Islet of Langerhans (tissue), 1 donor: ENCODE results near the gene PLXNB2.

ENCODE experiments used
- FAIRE-seq: peaks from one replicate; lab custom pipeline; 2011; peaks lifted over from hg19 to GRCh38; lab: Jason Lieb, UNC

Gene PLXNB2

DNA sequence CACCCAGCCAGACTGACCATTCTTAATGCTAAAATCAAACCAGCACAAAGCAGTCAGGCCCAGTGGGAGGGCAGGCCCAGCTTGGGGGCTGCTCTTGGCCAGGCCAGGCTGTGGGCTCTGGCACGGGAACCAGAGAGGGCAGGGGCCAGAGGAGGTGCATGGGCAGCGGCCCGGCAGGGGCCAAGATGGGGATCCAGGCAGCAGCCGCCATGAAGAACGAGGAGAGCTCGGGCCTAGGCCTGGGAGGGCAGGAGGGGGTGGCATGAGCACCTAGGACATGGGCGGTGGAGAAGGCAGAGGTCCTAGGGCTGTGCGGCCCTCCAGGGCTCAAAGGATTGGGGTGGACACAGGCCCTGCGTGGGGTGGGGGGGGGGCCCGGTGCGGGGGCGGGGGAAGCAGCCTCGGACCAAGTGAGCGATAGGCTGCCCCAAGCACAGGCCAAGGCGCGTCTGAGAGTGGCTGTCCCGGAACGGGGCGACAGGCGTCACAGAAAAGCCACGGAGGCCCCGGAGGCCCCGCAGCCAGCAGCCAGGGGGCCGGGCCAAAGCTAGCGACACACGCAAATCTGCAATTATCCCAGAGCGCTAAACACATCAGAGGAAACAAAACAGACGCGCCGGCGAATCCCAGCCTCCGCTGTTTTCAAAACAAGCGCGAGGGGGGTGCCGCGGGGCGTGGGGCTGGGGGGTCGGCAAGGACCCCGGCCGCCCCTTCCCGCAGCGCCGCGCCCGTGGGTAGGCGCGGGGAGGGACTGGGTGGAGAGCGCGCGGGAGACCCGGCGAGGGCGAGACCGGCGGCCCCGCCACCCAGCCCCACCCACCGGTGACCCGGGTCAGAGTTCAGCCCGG, 8.3 kb downstream of the PLXNB2 start:
- FAIRE-seq: no peak

DNA sequence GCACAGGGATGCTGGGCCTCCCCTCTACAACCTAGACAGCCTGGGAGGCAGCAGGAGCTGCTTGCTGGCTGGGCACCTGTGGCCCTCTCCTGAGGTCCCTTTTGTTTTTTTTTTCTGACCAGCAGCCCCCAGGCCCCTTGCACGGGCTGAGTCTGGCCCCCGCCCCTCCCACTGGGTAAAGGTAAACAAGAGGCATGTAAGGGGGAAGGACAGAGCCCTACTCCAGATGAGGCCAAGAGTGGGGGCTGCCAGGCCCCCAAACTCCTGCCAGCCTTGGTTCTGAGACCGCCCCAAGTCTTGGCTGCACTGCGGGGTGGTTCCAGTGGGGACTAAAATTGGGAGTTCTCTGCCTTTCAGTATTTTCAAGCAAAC, 9.2 kb downstream of the PLXNB2 start:
- FAIRE-seq: no peak

DNA sequence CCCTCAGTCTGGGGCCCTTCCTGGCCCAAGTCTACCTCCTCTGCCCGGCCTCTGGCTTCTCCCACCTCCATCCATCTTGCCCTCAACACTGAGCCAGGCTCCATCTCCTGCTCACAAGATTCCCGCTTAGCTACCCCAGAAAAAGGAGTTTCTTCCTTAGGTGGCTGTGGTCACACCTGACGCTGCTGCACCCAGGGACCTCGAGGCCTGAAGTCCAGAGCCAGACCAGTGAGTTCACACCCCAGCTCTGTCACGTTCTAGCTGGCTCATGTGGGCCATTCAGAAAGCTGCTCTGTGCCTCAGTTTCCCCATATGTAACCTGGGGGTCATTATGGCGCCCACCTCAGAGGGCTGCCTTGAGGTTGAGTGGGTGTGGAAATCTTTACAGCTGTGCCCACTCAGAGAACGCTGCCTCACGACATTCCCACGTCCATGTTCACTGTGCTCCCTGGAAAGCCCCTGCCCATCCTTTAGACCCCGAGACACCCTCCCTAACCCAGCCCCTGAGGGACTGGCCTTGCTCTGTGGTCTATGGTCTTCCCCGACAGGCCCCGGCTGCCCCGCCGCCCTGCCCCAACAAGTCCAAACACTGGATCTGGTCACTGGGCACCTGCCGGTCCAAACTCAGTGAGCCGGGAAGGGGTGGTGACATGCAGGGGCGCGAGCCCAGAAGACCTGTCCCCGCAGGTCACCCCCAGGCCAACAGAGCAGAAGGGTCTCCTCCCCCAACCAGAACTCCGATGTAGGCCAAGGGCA, 9.8 kb downstream of the PLXNB2 start:
- FAIRE-seq: no peak

DNA sequence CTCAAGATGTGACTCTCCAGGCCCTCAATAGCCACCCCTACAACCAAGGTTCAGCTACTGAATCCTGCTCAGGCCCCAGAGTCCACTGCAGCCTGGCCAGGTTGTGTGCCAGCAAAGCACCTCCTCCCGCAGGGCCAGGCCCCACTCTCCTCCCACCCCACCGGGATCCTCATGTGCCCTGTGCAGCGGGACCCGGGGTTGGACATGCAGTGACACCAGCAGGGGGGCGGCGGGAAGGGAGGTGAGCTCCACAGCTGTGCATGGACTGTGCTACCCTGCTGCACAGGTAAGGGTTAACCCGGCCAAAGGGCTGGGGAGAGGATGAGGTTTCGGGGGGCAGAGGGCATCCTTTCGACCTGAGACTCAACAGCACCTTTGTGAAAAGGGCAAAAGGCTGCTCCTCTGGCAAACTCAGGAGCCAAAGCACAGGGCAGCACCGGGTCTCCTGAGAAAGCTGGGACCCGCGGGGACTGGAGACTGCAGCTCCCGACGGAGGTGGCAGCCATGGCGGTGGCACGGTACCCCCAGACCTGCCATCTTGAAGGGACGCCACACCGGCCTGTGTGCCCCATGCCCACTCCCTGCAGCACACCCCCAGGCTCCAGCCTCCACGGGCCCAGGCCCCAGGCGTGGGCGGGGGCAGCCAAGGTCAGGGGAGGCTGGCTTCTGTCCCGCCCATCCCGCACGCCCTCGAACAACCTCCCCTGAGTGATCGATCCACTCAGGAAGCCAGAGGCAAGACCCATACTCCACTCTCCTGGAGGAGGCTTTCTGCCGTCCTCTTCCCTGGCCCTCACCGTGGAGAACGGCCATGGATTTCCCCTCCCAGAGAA, 10.6 kb downstream of the PLXNB2 start:
- no peak for FAIRE-seq

DNA sequence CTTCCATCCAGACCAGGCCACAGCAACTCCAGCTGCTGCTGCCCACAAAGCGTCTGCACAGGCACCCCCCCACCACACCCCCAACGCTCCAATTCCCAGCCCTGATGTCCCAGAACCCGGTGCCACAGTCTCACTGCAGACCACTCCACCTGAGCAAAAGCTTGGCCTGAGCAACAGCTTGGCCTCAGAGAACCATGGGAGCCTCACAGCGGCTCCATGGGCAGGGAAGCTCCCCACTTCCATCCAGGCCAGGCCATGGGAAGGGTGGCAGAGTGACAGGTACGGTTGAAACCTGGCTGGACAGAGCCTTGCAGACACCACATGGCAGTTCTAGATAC, 13.2 kb downstream of the PLXNB2 start:
- FAIRE-seq: no peak

DNA sequence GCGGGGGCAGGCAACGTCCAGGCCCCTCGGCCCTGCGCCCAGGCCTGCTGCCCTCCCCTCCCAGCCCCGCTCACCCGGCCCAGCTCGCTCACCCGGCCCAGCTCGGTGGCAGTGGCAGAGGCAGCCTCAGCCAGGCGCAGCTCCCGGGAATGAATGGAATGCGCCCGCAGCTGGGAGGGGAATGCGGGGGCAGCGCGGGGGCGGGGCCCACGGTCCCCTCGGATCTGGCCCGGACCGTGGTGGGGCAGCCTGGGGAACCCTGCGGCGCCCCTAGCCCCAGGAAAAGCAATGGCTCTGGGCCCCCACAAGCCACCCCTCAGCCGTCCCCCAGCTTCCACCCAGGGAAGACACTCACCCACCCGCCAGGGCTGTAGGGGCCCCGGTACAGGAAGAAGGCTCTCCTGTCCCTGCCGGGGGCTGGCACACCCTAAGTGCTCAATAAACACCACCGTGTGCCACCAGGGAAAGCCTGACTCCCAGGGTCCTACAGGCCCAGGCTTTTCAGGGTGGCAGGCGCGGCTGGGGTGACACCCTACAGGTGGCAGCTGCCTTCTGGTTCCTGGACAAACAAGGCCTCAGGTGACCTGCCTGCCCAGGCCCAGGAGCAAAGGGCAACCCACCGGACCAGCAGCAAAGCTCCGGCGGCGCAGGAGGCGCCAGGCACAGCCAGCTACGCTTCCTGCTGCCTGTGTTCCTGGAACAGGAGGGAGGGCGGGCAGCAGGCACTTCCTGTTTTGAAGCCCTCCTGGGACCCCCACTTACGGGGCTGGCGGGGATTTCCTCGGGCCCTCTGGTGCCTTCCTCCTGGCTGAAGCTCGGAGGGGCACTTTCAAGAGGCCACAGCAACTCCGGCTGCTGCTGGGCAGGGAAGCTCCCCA, 13.8 kb downstream of the PLXNB2 start:
- no peak for FAIRE-seq

DNA sequence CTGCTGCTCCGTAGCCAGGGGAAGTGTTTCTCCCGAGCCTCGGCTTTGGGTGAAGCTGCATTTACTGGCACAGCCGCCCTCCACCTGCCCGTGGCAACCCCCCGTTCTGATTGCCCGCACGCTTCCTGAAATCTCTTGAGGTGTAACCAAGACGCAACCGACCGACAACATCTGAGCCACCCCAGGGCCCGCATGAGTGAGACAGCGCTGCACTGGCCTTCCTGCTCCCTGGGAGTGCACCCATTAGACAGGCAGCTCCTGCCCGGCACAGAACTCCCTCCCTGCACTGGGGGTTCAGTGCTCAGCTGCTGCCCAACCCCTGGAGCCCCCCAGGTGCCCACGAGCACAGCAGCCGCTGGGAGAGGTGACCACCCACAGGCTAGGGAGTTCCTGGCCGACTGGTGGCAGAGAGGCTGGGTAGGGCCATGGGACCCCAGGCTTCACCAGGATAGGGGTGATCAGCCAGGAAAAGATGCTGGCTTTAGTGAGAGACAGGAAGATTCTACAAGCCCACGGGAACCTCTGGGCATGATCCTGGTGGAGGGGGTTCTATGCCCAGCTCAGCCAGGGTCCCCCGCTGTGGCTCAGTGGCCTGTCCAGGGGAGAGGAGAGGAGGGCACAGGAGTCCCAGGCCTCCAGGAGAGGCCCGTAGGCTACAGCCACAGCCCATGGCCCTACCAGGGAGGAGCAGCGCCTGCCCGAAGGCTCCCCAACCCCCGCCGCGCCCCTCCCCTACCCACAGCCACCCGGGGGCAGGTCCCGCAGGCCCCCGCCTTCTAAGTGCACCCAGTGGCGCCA, 14.6 kb downstream of the PLXNB2 start:
- FAIRE-seq: no peak

DNA sequence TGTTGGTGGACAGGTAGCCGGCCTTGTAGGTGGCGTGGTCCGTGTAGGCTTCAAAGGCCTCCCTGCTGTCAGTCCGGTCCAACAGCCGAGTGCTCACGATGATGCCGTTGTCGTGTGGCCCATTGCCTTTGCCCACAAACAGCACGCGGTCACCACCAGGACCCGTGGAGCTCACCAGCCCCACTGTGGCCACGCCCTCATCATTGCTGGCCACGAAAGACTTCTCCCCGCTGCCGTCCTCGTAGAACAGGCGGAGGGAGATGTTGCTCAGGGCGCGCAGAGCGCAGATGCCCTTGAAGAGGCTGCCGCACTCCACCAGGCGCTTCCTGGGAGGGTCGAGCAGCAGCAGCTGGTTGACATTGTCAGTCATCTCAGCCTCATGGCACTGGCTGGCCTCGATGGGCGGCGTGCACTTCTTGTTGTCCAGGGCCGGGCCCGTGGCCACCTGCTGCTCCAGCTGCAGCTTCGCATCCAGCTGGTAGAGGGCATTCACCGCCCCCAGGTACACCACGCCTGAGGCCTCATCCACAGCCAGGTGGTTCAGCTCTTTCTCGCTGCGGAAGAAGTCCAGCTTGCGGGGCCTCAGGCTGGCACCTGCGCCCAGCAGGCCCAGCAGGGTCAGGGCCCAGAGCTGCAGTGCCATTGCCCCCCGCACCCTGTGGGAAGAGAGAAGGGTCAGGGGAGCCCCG, 17.4 kb downstream of the PLXNB2 start:
- no peak for FAIRE-seq

DNA sequence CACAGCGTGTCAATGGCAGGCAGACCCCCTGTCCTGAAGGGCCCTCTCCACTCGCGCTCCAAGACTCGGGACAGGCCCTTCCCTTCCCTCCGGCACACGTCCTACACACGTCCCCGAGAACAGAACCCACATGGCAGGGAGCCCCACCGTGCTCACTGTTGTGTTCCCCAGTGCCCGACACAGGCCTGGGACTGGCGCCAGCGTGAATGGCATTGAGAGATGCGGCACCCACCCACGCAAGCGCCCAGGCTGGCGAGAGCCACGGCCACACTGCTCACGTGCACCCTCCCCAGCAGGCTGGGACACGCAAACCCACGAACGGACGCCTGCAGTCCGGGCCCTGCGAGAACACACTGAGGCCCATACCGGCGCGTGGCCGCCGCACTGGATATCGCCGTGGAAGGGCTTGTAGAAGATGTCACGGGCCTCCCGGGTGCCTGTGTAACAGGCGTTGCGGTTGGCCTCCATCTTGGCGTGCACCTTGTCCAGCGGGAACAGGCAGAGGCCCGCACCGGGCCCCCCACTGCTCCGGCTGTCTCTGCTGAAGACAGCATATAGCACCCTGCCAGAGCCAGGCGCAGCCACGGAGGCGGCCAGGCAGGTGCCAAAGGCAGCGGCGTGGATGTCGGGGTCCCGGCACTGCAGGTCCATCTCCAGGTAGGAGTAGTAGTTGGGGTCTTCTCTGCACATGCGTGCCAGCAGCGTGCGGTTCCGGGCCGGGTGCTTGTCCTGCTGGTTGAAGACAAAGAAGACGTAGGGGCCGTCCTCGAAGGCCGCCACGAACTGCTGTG, 18.1 kb downstream of the PLXNB2 start:
- FAIRE-seq: no peak

DNA sequence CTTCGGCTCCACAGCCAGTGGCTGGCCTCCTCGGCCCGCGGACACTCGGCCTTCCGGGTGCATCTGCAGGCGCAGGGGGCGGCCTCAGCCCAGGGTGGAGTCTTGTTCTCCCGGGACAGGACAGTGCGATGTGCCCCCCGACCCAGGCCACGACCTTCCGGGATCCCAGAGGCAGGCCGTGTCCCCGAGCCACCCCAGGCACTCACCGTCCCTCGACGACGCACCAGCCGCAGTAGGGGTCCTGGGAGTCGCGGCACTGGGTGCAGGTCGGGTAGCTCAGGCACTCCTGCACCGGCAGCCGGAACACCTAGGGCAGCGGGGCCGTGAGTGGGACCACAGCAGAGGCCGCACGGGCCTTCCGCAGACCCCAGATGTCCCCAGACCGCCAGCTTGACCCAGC, 19.7 kb downstream of the PLXNB2 start:
- no peak for FAIRE-seq

DNA sequence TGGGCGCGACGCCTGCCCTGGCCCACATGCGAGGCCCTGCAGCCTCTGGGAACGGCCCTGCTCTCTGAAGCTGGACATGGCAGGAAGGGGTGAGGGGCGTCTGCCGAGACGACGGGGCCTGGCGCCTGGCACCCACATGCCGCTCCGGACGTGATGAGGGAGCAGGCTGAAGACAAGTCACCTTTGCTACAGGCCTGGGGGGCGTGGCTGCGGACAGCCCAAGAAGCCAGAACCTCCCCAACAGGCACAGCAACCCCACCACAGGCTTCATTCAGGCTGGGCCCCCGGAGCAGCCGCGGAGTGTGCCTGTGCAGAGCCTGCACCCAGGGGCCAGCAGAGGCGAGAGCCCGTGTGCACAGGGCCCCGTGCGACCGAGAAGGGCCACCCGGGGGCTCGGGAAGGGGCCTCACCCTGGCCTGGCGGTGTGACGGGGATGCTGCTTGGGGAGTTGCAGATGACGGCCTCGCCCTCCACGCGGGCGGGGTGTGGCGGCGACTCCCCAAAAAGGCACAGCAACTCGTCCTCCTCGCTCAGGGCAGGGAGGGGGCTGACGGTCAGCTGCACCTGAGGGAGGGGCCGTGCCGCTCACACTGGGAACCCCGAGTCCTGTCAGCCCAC, 20.6 kb downstream of the PLXNB2 start:
- FAIRE-seq: no peak

DNA sequence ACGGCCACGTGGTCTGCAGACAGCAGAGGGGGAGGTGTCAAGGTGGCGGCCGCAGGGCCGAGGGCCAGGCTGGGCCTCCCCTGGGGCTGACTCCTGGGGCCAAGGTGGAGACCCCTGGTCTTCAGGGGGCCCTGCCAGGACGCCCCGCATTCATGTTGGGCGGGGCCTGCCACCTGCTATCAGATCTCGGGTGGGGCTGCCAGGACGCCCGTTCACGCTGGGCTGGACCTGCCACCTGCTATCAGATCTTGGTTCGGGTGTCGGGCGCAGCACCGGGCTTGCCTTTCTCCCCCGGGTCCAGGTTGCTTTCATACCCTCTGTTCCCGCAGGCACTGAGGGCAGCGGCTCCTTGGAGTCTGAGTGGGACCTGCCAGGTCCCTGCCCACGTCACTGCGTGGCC, 21.2 kb downstream of the PLXNB2 start:
- FAIRE-seq: no peak

DNA sequence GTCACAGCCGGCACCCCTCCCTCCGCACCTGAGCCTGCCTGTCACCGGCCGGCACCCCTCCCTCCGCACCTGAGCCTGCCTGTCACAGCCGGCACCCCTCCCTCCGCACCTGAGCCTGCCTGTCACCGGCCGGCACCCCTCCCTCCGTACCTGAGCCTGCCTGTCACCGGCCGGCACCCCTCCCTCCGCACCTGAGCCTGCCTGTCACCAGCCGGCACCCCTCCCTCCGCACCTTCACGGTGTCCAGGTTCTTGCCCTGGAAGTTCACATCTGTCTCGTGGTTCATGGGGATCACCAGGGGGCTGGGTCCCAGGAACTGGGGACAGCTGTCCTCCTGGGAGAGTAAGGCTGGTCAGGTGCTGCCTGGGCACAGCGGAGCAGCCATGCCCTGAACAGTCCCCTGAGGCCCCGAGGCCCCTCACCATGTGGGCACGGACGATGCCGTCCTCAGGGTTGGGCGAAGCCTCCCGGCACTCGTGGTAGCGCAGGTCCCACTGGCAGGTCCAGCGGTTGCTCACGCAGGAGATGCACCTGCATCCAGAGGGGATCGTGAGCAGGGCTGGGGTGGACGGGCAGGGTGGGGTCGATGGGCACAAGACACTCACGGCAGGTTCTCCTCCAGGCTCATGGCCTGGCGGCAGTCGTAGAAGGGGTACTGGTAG, 21.7 kb downstream of the PLXNB2 start:
- FAIRE-seq: no peak

DNA sequence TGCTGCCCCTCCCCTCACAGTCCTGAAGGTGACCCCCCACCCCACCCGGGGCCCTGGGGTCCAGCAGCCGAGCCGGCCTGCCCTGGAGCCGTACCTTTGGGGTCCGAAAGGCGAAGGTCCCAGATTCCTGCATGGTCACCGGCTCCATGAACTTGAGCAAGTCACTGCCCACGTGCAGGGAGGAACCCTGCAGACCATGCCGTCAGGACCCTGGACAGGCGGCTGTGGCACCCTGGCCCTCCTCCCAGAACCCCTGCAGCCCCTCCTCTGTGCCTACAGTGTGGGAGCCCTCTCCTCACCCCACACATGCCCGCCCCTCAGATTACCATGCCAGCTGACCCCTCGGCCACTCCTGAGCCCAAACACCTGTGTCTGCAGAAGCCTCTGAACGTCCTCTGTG, 23.0 kb downstream of the PLXNB2 start:
- FAIRE-seq: no peak

DNA sequence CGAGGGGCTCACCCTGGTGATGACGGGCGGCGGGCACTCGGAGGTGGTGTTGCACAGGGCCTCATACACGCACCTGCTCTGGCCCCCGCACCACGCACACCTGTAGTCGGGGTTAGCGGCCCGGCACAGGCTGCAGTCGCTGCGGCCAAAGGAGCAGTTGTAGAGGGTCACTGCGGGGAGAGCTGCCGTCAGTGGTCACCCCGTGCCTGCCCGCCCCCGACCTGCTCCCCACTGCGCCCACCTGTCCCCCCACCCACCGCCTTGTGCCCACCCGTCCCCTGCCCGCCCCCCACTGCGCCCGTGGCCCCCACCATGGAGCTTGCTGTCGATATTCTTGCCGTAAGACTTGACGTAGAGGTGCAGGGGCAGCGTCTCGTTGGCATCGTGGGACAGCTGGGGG, 23.6 kb downstream of the PLXNB2 start:
- FAIRE-seq: no peak

DNA sequence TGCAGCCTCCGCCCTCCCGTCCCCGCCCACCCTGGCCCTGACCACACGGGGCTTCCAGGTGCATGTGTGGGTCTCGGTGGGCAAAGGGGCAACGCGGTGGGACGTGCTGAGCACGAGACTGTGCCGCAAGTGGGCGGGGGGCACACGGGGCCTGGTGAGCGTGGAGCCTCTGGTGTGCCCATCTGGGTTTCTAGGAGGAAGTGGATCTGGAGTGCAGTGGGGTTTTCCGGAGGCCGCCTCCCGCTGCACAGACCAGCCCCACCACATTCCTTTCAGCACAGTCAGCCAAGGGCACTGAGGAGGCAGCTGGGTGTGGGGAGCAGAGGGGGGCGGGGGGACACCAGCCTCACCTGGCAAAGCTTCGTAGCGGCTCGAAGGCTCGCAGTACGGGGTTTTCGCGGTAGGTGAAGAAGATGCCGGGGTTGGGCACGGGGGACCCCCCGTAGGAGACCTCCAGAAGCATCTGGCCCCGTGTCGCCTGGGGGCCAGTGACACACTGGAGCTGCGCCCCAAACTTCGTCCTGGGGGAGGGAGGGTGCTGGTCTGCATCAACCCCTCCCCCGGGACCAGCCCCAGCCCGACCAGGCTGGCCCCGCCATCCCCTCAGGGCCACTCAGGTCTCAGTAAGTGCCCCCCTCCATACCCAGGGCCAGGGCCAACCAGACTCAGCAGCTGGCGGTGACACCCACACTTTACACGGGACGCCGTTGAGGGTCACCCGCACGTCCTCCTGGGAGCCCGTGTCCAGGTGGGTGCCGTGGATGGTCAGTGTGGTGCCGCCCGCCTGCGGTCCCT, 24.9 kb downstream of the PLXNB2 start:
- no peak for FAIRE-seq

DNA sequence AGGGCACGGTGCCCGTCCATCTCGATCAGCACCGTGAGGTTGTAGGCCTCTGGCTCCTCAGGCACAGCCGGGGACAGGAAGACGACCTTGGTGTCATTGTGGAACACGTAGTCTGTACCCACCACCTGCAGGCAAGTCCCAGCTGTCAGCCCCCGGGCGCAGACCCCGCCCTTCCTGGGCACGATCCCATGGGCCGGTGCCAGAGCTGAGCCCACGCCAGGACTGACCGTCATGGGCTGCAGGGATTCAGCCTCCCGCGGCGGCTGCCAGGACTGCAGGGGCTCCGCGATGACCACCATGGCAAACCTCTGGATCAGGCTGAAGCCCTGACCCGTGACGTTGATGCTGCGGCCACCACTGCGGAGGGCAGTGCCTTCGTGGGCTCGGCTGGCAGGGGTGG, 25.5 kb downstream of the PLXNB2 start:
- FAIRE-seq: no peak

DNA sequence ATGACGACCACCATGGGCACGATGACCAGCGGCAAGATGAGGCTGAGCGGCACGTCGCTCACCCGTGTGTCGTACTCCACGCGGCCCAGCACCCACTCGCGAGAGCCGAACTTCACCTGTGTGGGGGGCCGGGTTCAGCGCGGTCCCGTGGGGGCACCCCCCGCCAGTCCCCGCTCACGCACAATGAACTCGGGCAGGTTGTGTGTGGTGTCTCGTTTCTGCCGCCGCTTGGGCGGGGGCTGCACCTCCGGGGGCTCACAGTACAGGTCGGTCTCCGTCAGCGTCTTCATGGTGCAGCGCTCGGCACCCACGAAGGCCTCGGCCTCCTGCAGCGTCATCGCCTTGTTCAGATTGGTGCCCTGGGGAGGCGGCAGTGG, 26.1 kb downstream of the PLXNB2 start:
- no peak for FAIRE-seq
